H9 (cell line): ENCODE measurements around the gene PROP1. TPM values are rescaled to one million over a fixed set of nuclear protein-coding genes. Genes with fewer than 3 reads are reported as not detected.
"Not testable (repeated sequence)": the region's sequence is repeated elsewhere in the genome, so short reads cannot be mapped to it uniquely, and the experiment has no call there.

Experiments
- DNase-seq: peaks from one replicate; pipeline ENCODE4 v3.0.0-alpha.2; 2017
- H2AFZ ChIP-seq: one replicate; pipeline ENCODE4 v1.6.1; 2013; ENCODE audit warnings: mild to moderate bottlenecking, low read length, control low read depth, moderate library complexity
- H2AK5ac ChIP-seq: 2 replicates; pipeline ENCODE4 v1.6.1; 2013; ENCODE audit warnings: low read length, control low read depth, mixed read lengths; ENCODE audit not compliant: insufficient read length
- H2BK120ac ChIP-seq: one replicate; pipeline ENCODE4 v1.6.1; 2013; ENCODE audit warnings: low read depth, mild to moderate bottlenecking, low read length, control low read depth, inconsistent platforms; ENCODE audit not compliant: poor library complexity, severe bottlenecking
- H2BK12ac ChIP-seq: 2 replicates; pipeline ENCODE4 v1.6.1; 2013; ENCODE audit warnings: low read length, control low read depth, mixed read lengths, low read depth; ENCODE audit not compliant: insufficient read length
- H2BK15ac ChIP-seq: 2 replicates; pipeline ENCODE4 v1.6.1; 2013; ENCODE audit warnings: low read depth, low read length, control low read depth
- H2BK20ac ChIP-seq: one replicate; pipeline ENCODE4 v1.6.1; 2013; ENCODE audit warnings: low read depth, mild to moderate bottlenecking, low read length, control low read depth, inconsistent platforms; ENCODE audit not compliant: poor library complexity, severe bottlenecking
- H2BK5ac ChIP-seq: 2 replicates; pipeline ENCODE4 v1.6.1; 2013; ENCODE audit warnings: low read length, control low read depth, mixed read lengths; ENCODE audit not compliant: insufficient read length
- H3K14ac ChIP-seq: 2 replicates; pipeline ENCODE4 v1.6.1; 2013; ENCODE audit warnings: low read length, control low read depth; ENCODE audit not compliant: insufficient read depth
- H3K18ac ChIP-seq: 2 replicates; pipeline ENCODE4 v1.6.1; 2013; ENCODE audit warnings: low read depth, mild to moderate bottlenecking, mixed read lengths, low read length, control low read depth; ENCODE audit not compliant: insufficient read length
- H3K23ac ChIP-seq: 2 replicates; pipeline ENCODE4 v1.6.1; 2013; ENCODE audit warnings: low read length, control low read depth, mixed read lengths, low read depth; ENCODE audit not compliant: insufficient read length
- H3K23me2 ChIP-seq: 2 replicates; pipeline ENCODE4 v1.6.1; 2013; ENCODE audit warnings: low read depth, mild to moderate bottlenecking, mixed read lengths, low read length, control low read depth; ENCODE audit not compliant: insufficient read length, poor library complexity, severe bottlenecking
- H3K27ac ChIP-seq: 2 replicates; pipeline ENCODE4 v1.5.1; 2013; ENCODE audit warnings: low read length, control low read depth, mixed read lengths, low read depth; ENCODE audit not compliant: insufficient read length
- H3K27me3 ChIP-seq: 2 replicates; pipeline ENCODE4 v1.6.1; 2013; ENCODE audit warnings: low read length, control low read depth, inconsistent platforms; ENCODE audit not compliant: insufficient read depth
- H3K4ac ChIP-seq: 2 replicates; pipeline ENCODE4 v1.6.1; 2013; ENCODE audit warnings: low read depth, mild to moderate bottlenecking, control low read depth, inconsistent platforms, low read length, moderate library complexity
- H3K4me1 ChIP-seq: 2 replicates; pipeline ENCODE4 v1.6.1; 2013; ENCODE audit warnings: low read length, control low read depth, inconsistent platforms; ENCODE audit not compliant: insufficient read depth
- H3K4me2 ChIP-seq: 2 replicates; pipeline ENCODE4 v1.6.1; 2013; ENCODE audit warnings: low read length, control low read depth, mixed read lengths; ENCODE audit not compliant: insufficient read length, insufficient read depth
- H3K56ac ChIP-seq: 2 replicates; pipeline ENCODE4 v1.6.1; 2013; ENCODE audit warnings: low read depth, mild to moderate bottlenecking, mixed read lengths, low read length, control low read depth; ENCODE audit not compliant: insufficient read length
- H3K79me1 ChIP-seq: 2 replicates; pipeline ENCODE4 v1.6.1; 2013; ENCODE audit warnings: low read depth, mild to moderate bottlenecking, moderate library complexity, low read length, control low read depth, inconsistent platforms; ENCODE audit not compliant: insufficient read depth, poor library complexity, severe bottlenecking
- H3K79me2 ChIP-seq: 2 replicates; pipeline ENCODE4 v1.6.1; 2013; ENCODE audit warnings: low read length, control low read depth, inconsistent platforms; ENCODE audit not compliant: insufficient read depth
- H3K9ac ChIP-seq: 2 replicates; pipeline ENCODE4 v1.6.1; 2013; ENCODE audit warnings: low read length, control low read depth, mixed read lengths; ENCODE audit not compliant: insufficient read length; ENCODE audit errors: extremely low read depth
- H3K9me3 ChIP-seq: one replicate; pipeline ENCODE4 v1.6.1; 2013; ENCODE audit warnings: low read depth, low read length, inconsistent platforms; ENCODE audit not compliant: control insufficient read depth
- H3T11ph ChIP-seq: one replicate; pipeline ENCODE4 v1.6.1; 2013; ENCODE audit warnings: mild to moderate bottlenecking, low read length, control low read depth, inconsistent platforms
- H4K20me1 ChIP-seq: one replicate; pipeline ENCODE4 v1.6.1; 2013; ENCODE audit not compliant: control insufficient read depth, insufficient read length, insufficient read depth
- H4K5ac ChIP-seq: 2 replicates; pipeline ENCODE4 v1.6.1; 2013; ENCODE audit warnings: low read depth, mild to moderate bottlenecking, mixed read lengths, low read length, control low read depth; ENCODE audit not compliant: insufficient read length
- H4K8ac ChIP-seq: replicated peaks from 2 replicates; pipeline ENCODE4 v1.6.1; 2013; ENCODE audit warnings: low read length, control low read depth, mixed read lengths, low read depth; ENCODE audit not compliant: insufficient read length
- H4K91ac ChIP-seq: 2 replicates; pipeline ENCODE4 v1.6.1; 2013; ENCODE audit warnings: low read depth, mild to moderate bottlenecking, moderate library complexity, mixed read lengths, low read length, control low read depth; ENCODE audit not compliant: insufficient read length
- H3K27ac Mint-ChIP-seq, 3 experiments: 2 replicates in 2 of 3; 3 replicates in 1 of 3; pipeline ENCODE4 v1.8.0; 2020 to 2021; ENCODE audit warnings: mixed read lengths in 3 of 3, mild to moderate bottlenecking in 1 of 3, moderate library complexity in 1 of 3
- H3K27me3 Mint-ChIP-seq: 2 replicates; pipeline ENCODE4 v1.8.0; 2021; ENCODE audit warnings: low read depth, mild to moderate bottlenecking, moderate library complexity, mixed read lengths
- H3K36me3 Mint-ChIP-seq, 3 experiments: 2 replicates in 2 of 3; 3 replicates in 1 of 3; pipeline ENCODE4 v1.8.0; 2020 to 2021; ENCODE audit warnings: low read depth in 3 of 3, mixed read lengths in 3 of 3; ENCODE audit not compliant: insufficient read depth in 1 of 3
- H3K4me1 Mint-ChIP-seq, 2 experiments: 2 replicates each; pipeline ENCODE4 v1.8.0; 2020; ENCODE audit warnings: mixed read lengths in 2 of 2
- H3K4me3 Mint-ChIP-seq, 2 experiments: 2 replicates in 1 of 2; 3 replicates in 1 of 2; pipeline ENCODE4 v1.8.0; 2020 to 2021; ENCODE audit warnings: mild to moderate bottlenecking in 2 of 2, mixed read lengths in 2 of 2, moderate library complexity in 1 of 2
- H3K9me3 Mint-ChIP-seq, 2 experiments: 2 replicates in 1 of 2; 3 replicates in 1 of 2; pipeline ENCODE4 v1.8.0; 2020; ENCODE audit warnings: mild to moderate bottlenecking in 2 of 2, mixed read lengths in 2 of 2, moderate library complexity in 1 of 2
- WGBS: extraction: QIAGEN DNeasy Blood & Tissue Kit; methylation state at CpG from one replicate; pipeline ENCODE4 v1.1.7; 2013; ENCODE audit warnings: missing lambda C conversion rate, low lambda C conversion rate, mixed read lengths; ENCODE audit not compliant: insufficient read length; ENCODE audit errors: extremely low coverage; 5-methylcytosine and 5-hydroxymethylcytosine counted together
- total RNA-seq: library from RNA; stranded (reverse); gene quantifications from 2 replicates; pipeline ENCODE4 v1.2.1, GENCODE V29; 2021

Gene PROP1
- total RNA-seq, 1 experiment from 2014 or later: not detected

GRCh38 chr5:177942896-177943295 lies 53.1 kb downstream of the PROP1 start:
- H4K5ac ChIP-seq, H2BK12ac ChIP-seq, H3K27me3 Mint-ChIP-seq, H3K18ac ChIP-seq, H3K27ac ChIP-seq, H4K91ac ChIP-seq, H3K36me3 Mint-ChIP-seq, H3K4me1 ChIP-seq, H3K4ac ChIP-seq, H3K79me1 ChIP-seq, H3K4me2 ChIP-seq, H3K9ac ChIP-seq, H2BK5ac ChIP-seq, H3K79me2 ChIP-seq, H3T11ph ChIP-seq, H3K9me3 Mint-ChIP-seq, H2BK120ac ChIP-seq, H3K27ac Mint-ChIP-seq, H2BK15ac ChIP-seq, H3K4me3 Mint-ChIP-seq, DNase-seq, H4K8ac ChIP-seq, H3K9me3 ChIP-seq, H3K23ac ChIP-seq, H3K27me3 ChIP-seq, H2BK20ac ChIP-seq, H3K56ac ChIP-seq, H4K20me1 ChIP-seq, H3K23me2 ChIP-seq, H3K14ac ChIP-seq, H2AK5ac ChIP-seq, H2AFZ ChIP-seq: not testable (repeated sequence)
- peaks cover 13 to 17% of the 10 kb centered on the region in 2 experiments for H3K4me1 Mint-ChIP-seq
- WGBS: no CpG with 5 or more reads among the region's 3 CpGs

Other genes starting within 250 kb of the PROP1 start
- gene FAM153A, start 213.3 kb downstream of the PROP1 start, total RNA-seq: 0.70 and 1.2 TPM in 2 replicates
- gene N4BP3, start 117.3 kb upstream of the PROP1 start, total RNA-seq: 32.1 and 32.4 TPM in 2 replicates
- 81.3 and 86.4 TPM in 2 replicates for gene RMND5B, start 134.8 kb upstream of the PROP1 start, total RNA-seq
- gene NHP2, start 157.6 kb upstream of the PROP1 start, total RNA-seq: 232 and 240 TPM in 2 replicates
- gene GMCL2, start 191.1 kb upstream of the PROP1 start, total RNA-seq: not detected in 2 replicates
- 547 and 557 TPM in 2 replicates for gene HNRNPAB, start 208.3 kb upstream of the PROP1 start, total RNA-seq
- gene PHYKPL, start 236.6 kb upstream of the PROP1 start, total RNA-seq: 40.9 and 48.8 TPM in 2 replicates